Measurements from ENCODE around the gene SRM.

Gene SRM

GRCh38 chr1:11070876-11071275 is 11.1 kb upstream of the SRM start (continued):
- no peak for TF ChIP-seq ZNF580 (tag by site-specific recombination; IDR thresholded peaks at IDR 0.05)
- TF ChIP-seq TRIM28 (IDR thresholded peaks at IDR 0.05; ENCODE audit: borderline replicate concordance, low read length), result no peak
- TF ChIP-seq ZNF248 (tag by site-specific recombination; IDR thresholded peaks at IDR 0.05), result no peak

- Histone ChIP-seq H3K4me3 (ENCODE audit: low read depth, low read length) (no peak overlapping the region), H3K36me3 (ENCODE audit: control insufficient read depth in 2 of 2, insufficient read depth in 1 of 2, low read length in 2 of 2) (peaks cover 56 to 95% of the 10 kb centered on the region in 2 experiments), H3K4me1 (ENCODE audit: control insufficient read depth, insufficient read depth, low read length) (no peaks in the 10 kb centered on the region), H3K27ac (ENCODE audit: extremely low read depth, low read depth, low read length) (no peak overlapping the region), H3K9me3 (ENCODE audit: control insufficient read depth, insufficient read depth, low read depth, low read length) (no peaks in the 10 kb centered on the region)
- CTCF ChIA-PET, result no interaction called here
- TF ChIP-seq ZFHX2 (tag by site-specific recombination; conservative IDR thresholded peaks at IDR 0.05) (no peak), ZNF704 (tag by site-specific recombination; IDR thresholded peaks at IDR 0.05) (no peak), SCRT2 (tag by site-specific recombination; IDR thresholded peaks at IDR 0.05) (no peak), ZBTB26 (tag by site-specific recombination; optimal IDR thresholded peaks at IDR 0.05) (no peak), ZNF830 (tag by site-specific recombination; IDR thresholded peaks at IDR 0.05; ENCODE audit: low read depth) (no peak), ZSCAN23 (tag by site-specific recombination; IDR thresholded peaks at IDR 0.05) (no peak), TCF7L2 (IDR thresholded peaks at IDR 0.05; ENCODE audit: borderline replicate concordance, low read depth, low read length) (no peak), ZNF239 (tag by site-specific recombination; IDR thresholded peaks at IDR 0.05) (no peak), ZNF138 (tag by site-specific recombination; IDR thresholded peaks at IDR 0.05; ENCODE audit: borderline replicate concordance) (no peak), ZNF792 (tag by site-specific recombination; IDR thresholded peaks at IDR 0.05) (no peak), ZNF629 (tag by site-specific recombination; IDR thresholded peaks at IDR 0.05) (no peak), ZNF155 (tag by site-specific recombination; IDR thresholded peaks at IDR 0.05) (no peak), ZNF837 (tag by site-specific recombination; IDR thresholded peaks at IDR 0.05) (no peak), ZNF449 (tag by site-specific recombination; IDR thresholded peaks at IDR 0.05) (no peak), RBAK (tag by site-specific recombination; IDR thresholded peaks at IDR 0.05) (no peak), BCL11B (tag by site-specific recombination; IDR thresholded peaks at IDR 0.05; ENCODE audit: low read depth) (no peak), HOXD13 (CRISPR knock-in tag; IDR thresholded peaks at IDR 0.05; ENCODE audit: borderline replicate concordance) (no peak), SALL2 (tag by site-specific recombination; IDR thresholded peaks at IDR 0.05; ENCODE audit: borderline replicate concordance) (no peak), ZSCAN18 (tag by site-specific recombination; IDR thresholded peaks at IDR 0.05) (no peak), ZFP41 (tag by site-specific recombination; IDR thresholded peaks at IDR 0.05; ENCODE audit: borderline replicate concordance) (no peak)
- POLR2A ChIA-PET, result interaction anchor here (3.2 kb wide), 1 partner anchor 8 kb away, joined by 12 read pairs; the partner anchor contains the start of gene SRM
Observed at GRCh38 chr1:11068600-11069473, 9.0 kb upstream of the SRM start.

Data from HEK293 (cell line).